NCI-H2107 treated with DMSO at 0.1 percent for 48 hours (cell line): ENCODE data around the gene FOXD4L6.
"Not testable (repeated sequence)": the region's sequence is repeated elsewhere in the genome, so short reads cannot be mapped to it uniquely, and the experiment has no call there.

Experiments
- DNase-seq: peaks from one replicate; lab custom pipeline; 2025; ENCODE audit not compliant: unreplicated experiment; lab: John Stamatoyannopoulos, UW

FOXD4L6 gene

GRCh38 chr9:41104542-41104941 is 23.9 kb downstream of the FOXD4L6 start:
- not testable (repeated sequence) for DNase-seq

GRCh38 chr9:41100508-41100907 is 28.0 kb downstream of the FOXD4L6 start:
- DNase-seq = not testable (repeated sequence)

- not testable (repeated sequence) for DNase-seq
Observed at GRCh38 chr9:41098759-41099158, 29.7 kb downstream of the FOXD4L6 start.

GRCh38 chr9:41095060-41095459 is 33.4 kb downstream of the FOXD4L6 start:
- not testable (repeated sequence) for DNase-seq

GRCh38 chr9:41094010-41094773 is 34.3 kb downstream of the FOXD4L6 start:
- DNase-seq = not testable (repeated sequence)

- DNase-seq = not testable (repeated sequence)
Observed at GRCh38 chr9:41090922-41091321, 37.6 kb downstream of the FOXD4L6 start.

- DNase-seq = not testable (repeated sequence)
Observed at GRCh38 chr9:41090386-41090785, 38.1 kb downstream of the FOXD4L6 start.

- not testable (repeated sequence) for DNase-seq
Observed at GRCh38 chr9:41088450-41089059, 39.9 kb downstream of the FOXD4L6 start.

GRCh38 chr9:41087929-41088328 is 40.6 kb downstream of the FOXD4L6 start:
- DNase-seq = not testable (repeated sequence)

- DNase-seq = not testable (repeated sequence)
Observed at GRCh38 chr9:41087157-41087780, 41.2 kb downstream of the FOXD4L6 start.

- not testable (repeated sequence) for DNase-seq
Observed at GRCh38 chr9:41086685-41087084, 41.8 kb downstream of the FOXD4L6 start.

- DNase-seq = not testable (repeated sequence)
Observed at GRCh38 chr9:41086215-41086614, 42.3 kb downstream of the FOXD4L6 start.

GRCh38 chr9:41082358-41082757 is 46.1 kb downstream of the FOXD4L6 start:
- DNase-seq = not testable (repeated sequence)

GRCh38 chr9:41079464-41079863 is 49.0 kb downstream of the FOXD4L6 start:
- DNase-seq = not testable (repeated sequence)

- not testable (repeated sequence) for DNase-seq
Observed at GRCh38 chr9:41077586-41077985, 50.9 kb downstream of the FOXD4L6 start.
